IPS-18a (cell line): ENCODE data around the gene FAM120B.
"Not testable (repeated sequence)": the region's sequence is repeated elsewhere in the genome, so short reads cannot be mapped to it uniquely, and the experiment has no call there.

Experiments
- H3K27ac ChIP-seq: one replicate; pipeline ENCODE4 v1.5.1; 2013; ENCODE audit warnings: low read length
- H3K27me3 ChIP-seq: one replicate; pipeline ENCODE4 v1.6.1; 2013; ENCODE audit warnings: mild to moderate bottlenecking, low read length; ENCODE audit not compliant: control insufficient read depth, insufficient read depth
- H3K36me3 ChIP-seq: one replicate; pipeline ENCODE4 v1.6.1; 2013; ENCODE audit warnings: low read depth, low read length; ENCODE audit not compliant: control insufficient read depth
- H3K4me1 ChIP-seq: one replicate; pipeline ENCODE4 v1.6.1; 2013; ENCODE audit warnings: low read depth, low read length; ENCODE audit not compliant: control insufficient read depth
- H3K4me3 ChIP-seq: one replicate; pipeline ENCODE4 v1.5.1; 2013; ENCODE audit warnings: low read length
- H3K9ac ChIP-seq: one replicate; pipeline ENCODE4 v1.6.1; 2013; ENCODE audit warnings: mild to moderate bottlenecking, low read length, moderate library complexity
- H3K9me3 ChIP-seq: one replicate; pipeline ENCODE4 v1.6.1; 2013; ENCODE audit warnings: low read depth, low read length; ENCODE audit not compliant: control insufficient read depth

The FAM120B gene

DNA sequence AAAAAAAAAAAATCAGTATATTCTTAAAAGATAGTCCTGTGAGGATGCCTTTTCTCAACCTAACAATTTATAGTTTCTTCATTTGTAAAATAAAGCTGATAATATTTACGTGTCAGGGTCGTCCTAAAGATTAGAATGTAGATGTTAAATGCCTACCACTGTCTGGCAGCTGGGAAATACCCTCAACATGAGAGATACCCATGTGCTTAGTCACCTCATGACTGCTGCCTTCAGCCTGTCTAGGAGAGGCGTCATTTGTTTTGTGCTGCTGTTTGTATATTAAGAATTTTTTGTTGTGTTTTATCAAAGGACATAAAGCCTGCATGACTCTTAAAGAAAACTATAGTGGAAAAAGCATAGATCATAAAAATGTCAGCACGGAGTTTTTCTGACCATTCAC, 9.5 kb downstream of the FAM120B start:
- Histone ChIP-seq H3K9ac (no peak overlapping the region), H3K36me3 (peaks cover 3% of the 10 kb centered on the region), H3K27me3 (no peaks in the 10 kb centered on the region), H3K9me3 (no peaks in the 10 kb centered on the region), H3K4me3 (no peak overlapping the region), H3K4me1 (peaks cover 14% of the 10 kb centered on the region), H3K27ac (no peak overlapping the region)

DNA sequence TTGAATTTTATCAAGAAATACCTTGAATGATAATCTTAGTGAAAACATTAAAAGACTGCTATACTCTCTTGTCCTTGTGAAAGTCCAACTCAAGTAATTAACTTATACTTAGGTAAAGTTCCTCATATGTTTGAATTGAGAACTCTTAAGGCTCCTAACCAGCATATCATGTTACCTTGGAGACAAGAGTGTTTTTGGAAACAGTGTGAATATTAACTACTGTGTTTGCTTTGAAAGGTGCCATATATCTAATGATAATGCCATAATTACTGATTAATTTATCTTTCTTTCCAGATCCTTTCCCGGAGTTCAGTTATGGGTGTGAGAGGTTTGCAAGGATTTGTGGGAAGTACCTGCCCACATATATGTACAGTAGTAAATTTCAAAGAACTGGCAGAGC, 10.5 kb downstream of the FAM120B start:
- H3K9ac ChIP-seq = no peak overlapping the region
- H3K36me3 ChIP-seq = peaks cover 3% of the 10 kb centered on the region
- no peaks in the 10 kb centered on the region for H3K9me3 ChIP-seq
- H3K4me3 ChIP-seq = no peak overlapping the region
- no peaks in the 10 kb centered on the region for H3K27me3 ChIP-seq
- no peak overlapping the region for H3K27ac ChIP-seq
- H3K4me1 ChIP-seq = peaks cover 14% of the 10 kb centered on the region

DNA sequence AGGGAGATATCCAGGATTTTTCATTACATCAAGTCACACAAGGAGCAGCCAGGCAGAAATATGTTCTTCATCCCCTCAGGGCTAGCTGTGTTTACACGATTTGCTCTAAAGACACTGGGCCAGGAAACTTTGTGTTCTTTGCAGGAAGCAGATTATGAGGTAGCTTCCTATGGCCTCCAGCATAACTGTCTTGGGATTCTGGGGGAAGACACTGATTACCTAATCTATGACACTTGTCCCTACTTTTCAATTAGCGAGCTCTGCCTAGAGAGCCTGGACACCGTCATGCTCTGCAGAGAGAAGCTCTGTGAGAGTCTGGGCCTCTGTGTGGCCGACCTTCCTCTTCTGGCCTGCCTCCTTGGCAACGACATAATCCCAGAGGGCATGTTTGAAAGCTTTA, 11.2 kb downstream of the FAM120B start:
- Histone ChIP-seq H3K4me1 (peaks cover 14% of the 10 kb centered on the region), H3K4me3 (no peak overlapping the region), H3K36me3 (peaks cover 3% of the 10 kb centered on the region), H3K27me3 (no peaks in the 10 kb centered on the region), H3K27ac (no peak overlapping the region), H3K9ac (no peak overlapping the region), H3K9me3 (no peaks in the 10 kb centered on the region)

DNA sequence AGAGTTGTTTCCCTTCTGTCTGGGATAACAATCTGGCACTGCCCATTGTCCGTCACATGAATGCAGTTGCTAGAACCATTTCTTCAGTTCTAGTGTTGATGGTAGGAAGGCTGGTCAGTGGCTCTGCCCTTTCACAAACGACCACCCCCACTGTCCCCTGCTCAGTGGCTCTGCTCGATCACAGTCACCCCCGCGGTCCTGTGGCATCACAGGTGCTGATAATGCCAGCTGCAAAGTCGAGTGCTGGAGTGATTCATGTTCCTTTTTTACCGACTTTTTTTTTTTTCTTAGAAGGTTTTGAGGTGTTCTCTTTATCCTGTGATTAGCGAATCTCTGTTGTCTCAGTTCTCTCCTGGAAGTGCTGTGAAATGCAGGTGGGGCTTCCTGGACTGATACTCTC, 22.8 kb downstream of the FAM120B start:
- Histone ChIP-seq H3K27ac (no peak overlapping the region), H3K27me3 (no peaks in the 10 kb centered on the region), H3K9me3 (no peaks in the 10 kb centered on the region), H3K4me1 (no peaks in the 10 kb centered on the region), H3K4me3 (no peak overlapping the region), H3K9ac (no peak overlapping the region), H3K36me3 (peaks cover 27% of the 10 kb centered on the region)

DNA sequence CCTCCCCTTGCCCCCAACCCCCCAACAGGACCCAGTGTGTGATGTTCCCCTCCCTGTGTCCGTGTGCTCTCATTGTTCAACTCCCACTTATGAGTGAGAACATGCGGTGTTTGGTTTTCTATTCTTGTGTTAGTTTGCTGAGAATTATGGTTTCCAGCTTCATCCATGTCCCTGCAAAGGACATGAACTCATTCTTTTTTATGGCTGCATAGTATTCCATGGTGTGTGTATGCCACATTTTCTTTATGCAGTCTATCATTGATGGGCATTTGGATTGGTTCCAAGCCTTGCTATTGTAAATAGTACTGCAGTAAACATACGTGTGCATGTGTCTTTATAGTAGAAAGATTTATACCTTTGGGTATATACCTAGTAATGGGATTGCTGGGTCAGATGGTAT, 28.6 kb downstream of the FAM120B start:
- not testable (repeated sequence) for H3K27me3 ChIP-seq, H3K4me3 ChIP-seq, H3K27ac ChIP-seq, H3K9ac ChIP-seq, H3K9me3 ChIP-seq, H3K4me1 ChIP-seq
- peaks cover 18% of the 10 kb centered on the region for H3K36me3 ChIP-seq

DNA sequence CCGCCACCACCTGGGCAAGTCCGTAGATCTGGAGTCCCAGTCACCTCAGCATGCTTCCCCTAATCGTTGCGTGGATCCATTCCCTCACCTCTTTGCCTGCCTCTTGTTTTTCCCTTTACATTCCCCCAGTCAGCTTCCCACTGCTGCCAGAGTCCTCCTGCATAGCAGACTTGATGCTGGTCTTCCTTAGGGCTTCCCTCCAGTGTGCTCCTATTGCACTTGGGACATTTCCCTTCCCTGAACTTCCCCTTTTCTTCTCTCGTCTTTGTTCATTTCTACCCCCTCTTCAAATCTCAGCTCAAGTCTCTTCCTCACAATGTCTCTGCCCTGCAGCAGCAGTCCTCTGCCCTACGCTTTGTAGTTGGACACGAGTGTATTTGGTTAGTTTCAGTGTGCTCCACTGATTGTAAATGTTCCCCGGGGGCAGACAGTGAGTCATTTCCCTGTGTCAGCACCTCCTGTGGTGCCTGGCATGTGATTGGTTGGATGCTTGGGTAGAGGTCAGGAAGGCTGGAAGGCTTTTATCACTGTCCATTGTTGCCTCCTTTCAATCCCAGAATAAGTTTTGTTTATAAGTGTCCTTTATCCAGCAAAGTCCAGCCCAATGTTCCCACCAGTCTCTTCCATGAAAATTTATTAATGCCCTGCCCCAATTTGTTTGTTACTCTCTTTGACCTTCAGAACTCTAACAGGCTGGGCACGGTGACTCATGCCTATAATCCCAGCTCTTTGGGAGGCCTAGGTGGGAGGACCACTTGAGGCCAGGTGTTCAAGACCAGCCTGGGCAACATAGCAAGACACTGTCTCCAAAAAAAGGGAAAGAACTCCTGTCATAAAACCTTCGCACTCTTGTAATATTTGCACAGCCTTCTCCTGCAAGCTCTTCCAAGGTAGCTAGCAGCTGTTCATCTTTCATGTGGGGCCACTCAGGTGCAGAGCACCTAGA, 38.3 kb downstream of the FAM120B start:
- Histone ChIP-seq H3K27me3 (no peaks in the 10 kb centered on the region), H3K9ac (no peak overlapping the region), H3K4me1 (peaks cover 11% of the 10 kb centered on the region), H3K4me3 (no peak overlapping the region), H3K9me3 (no peaks in the 10 kb centered on the region), H3K27ac (no peak overlapping the region), H3K36me3 (peaks cover 4% of the 10 kb centered on the region)

DNA sequence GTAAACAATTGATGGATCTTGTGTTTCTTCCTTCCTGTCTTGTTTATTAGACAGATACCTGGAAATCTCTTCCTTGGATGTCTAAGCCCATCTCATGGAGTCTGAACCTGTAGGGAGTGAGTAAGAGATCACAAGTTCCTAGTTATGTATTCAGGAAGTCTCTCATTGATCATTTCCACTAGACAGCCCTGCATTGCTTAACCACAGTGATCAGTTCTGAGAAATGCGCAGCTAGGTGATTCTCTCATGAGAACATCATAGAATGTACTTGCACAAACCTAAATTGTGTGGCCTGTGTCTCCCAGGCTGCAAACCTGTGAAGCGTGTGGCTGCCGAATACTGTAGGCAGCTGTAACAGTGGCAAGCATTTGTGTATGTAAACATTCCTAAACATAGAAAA, 39.1 kb downstream of the FAM120B start:
- H3K27me3 ChIP-seq = no peaks in the 10 kb centered on the region

DNA sequence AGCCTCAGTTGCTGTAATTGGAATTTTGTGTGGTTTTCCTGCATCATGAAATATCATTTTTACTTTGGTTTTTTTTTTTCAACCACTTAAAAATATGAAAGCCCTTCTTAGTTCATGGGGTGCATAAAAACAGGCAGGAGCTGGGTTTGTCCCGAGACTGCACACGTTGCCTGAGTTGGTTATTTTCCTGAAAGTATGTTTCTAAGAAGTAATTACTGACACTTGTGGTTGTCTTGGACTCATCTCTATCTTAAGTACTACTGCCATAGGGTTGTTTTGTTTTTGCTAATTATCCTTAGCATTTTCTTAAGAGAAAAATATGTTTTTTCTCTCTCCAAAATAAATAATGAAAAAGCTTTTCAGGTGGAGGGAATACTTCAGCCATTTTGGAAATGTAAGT, 40.1 kb downstream of the FAM120B start:
- peaks cover 11% of the 10 kb centered on the region for H3K4me1 ChIP-seq
- H3K27me3 ChIP-seq = no peaks in the 10 kb centered on the region
- no peak overlapping the region for H3K27ac ChIP-seq
- H3K9ac ChIP-seq = no peak overlapping the region
- no peak overlapping the region for H3K4me3 ChIP-seq
- H3K36me3 ChIP-seq = peaks cover 4% of the 10 kb centered on the region
- H3K9me3 ChIP-seq = no peaks in the 10 kb centered on the region

More for the DNA sequence above, 39.1 kb downstream of the FAM120B start:
- H3K36me3 ChIP-seq = peaks cover 4% of the 10 kb centered on the region
- no peak overlapping the region for H3K4me3 ChIP-seq
- H3K9ac ChIP-seq = no peak overlapping the region
- peaks cover 11% of the 10 kb centered on the region for H3K4me1 ChIP-seq
- no peaks in the 10 kb centered on the region for H3K9me3 ChIP-seq
- H3K27ac ChIP-seq = no peak overlapping the region

DNA sequence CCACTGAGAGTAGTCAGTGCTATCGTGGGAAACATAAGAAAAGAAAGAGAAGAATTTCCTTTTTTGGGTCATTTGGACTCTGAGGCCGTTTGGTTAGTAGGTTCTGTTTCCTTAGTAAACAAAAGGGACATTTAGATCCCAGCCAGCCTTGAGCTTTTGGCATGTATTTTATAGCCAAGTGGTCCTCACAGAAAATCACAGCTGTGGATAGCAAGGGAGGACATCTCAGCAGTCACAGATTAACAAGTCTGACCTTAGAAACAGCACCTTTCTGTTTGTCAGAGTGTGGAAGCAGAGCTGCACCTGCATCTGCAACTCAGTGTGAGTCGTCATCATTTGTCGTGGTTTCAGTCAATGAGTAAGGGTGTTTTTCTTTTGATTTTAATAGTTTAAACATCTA, 40.5 kb downstream of the FAM120B start:
- Histone ChIP-seq H3K4me3 (no peak overlapping the region), H3K4me1 (peaks cover 11% of the 10 kb centered on the region), H3K27ac (no peak overlapping the region), H3K27me3 (no peaks in the 10 kb centered on the region), H3K9me3 (no peaks in the 10 kb centered on the region), H3K36me3 (peaks cover 4% of the 10 kb centered on the region), H3K9ac (no peak overlapping the region)

DNA sequence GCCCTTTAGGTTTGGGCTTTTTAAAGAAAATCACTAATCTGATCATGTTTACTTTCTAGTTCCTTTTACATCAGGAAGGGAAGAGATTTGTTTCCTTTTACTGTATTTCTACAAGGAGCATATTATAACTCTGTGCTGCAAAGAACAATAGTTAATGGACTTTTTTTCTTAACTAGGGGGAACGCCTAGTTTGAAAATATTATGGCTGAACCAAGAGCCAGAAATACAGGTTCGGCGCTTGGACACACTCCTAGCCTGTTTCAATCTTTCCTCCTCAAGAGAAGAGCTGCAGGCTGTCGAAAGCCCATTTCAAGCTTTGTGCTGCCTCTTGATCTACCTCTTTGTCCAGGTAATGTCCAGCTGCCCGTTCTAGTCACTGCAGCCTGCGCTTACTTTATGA, 41.4 kb downstream of the FAM120B start:
- Histone ChIP-seq H3K27ac (no peak overlapping the region), H3K4me1 (peaks cover 11% of the 10 kb centered on the region), H3K4me3 (no peak overlapping the region), H3K36me3 (peaks cover 4% of the 10 kb centered on the region), H3K27me3 (no peaks in the 10 kb centered on the region), H3K9ac (no peak overlapping the region), H3K9me3 (no peaks in the 10 kb centered on the region)

DNA sequence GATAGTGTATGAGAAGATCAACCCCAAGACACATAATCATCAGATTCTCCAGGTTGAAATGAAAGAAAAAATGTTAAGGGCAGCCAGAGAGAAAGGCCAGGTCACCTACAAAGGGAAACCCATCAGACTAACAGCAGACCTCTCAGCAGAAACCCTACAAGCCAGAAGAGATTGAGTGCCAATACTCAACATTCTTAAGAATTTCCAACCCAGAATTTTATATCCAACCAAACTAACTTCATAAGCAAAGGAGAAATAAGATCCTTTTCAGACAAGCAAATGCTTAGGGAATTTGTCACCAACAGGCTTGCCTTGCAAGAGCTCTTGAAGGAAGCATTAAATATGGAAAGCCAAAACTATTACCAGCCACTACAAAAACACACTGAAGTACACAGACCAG, 44.9 kb downstream of the FAM120B start:
- not testable (repeated sequence) for H3K4me1 ChIP-seq, H3K9me3 ChIP-seq, H3K27ac ChIP-seq, H3K9ac ChIP-seq, H3K36me3 ChIP-seq, H3K4me3 ChIP-seq, H3K27me3 ChIP-seq

DNA sequence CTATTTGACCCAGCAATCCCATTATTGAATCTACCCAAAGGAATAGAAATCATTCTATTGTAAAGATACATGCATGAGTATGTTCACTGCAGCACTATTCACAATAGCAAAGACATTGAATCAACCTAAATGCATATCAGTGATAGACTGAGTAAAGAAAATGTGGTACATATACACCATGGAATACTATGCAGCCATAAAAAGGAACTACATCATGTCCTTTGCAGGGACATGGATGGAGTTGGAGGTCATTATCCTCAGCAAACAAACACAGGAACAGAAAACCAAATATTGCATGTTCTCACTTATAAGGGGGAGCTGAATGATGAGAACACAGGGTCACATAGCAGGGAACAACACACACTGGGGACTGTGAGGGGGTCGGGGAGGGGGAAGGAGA, 48.6 kb downstream of the FAM120B start:
- not testable (repeated sequence) for H3K4me3 ChIP-seq, H3K27ac ChIP-seq, H3K9ac ChIP-seq, H3K4me1 ChIP-seq, H3K27me3 ChIP-seq, H3K9me3 ChIP-seq, H3K36me3 ChIP-seq
